Mucosa of descending colon (tissue), 3 donors: ENCODE measurements around the gene G0S2. TPM values are rescaled to one million over a fixed set of nuclear protein-coding genes. Genes with fewer than 3 reads are reported as not detected.
A peak's percentile ranks its signal among the peaks of the same experiment; 100 is the strongest.

Source experiments
- ATAC-seq: fragments of 200-7000 bp; cut with Tn5 transposase; one replicate; pipeline ENCODE4 v1.9.1; 2020; ENCODE audit warnings: mild to moderate bottlenecking, moderate library complexity
- DNase-seq, 3 donors: peaks; one replicate each; pipeline ENCODE4 v3.0.0-alpha.2; 2020
- H3K36me3 ChIP-seq: fragments of 200-600 bp; one replicate; pipeline ENCODE4 v1.8.0; 2021; ENCODE audit warnings: low read depth, mild to moderate bottlenecking
- H3K4me1 ChIP-seq: fragments of 200-600 bp; one replicate; pipeline ENCODE4 v1.8.0; 2021; ENCODE audit warnings: low read depth, mild to moderate bottlenecking
- H3K4me3 ChIP-seq: fragments of 200-600 bp; one replicate; pipeline ENCODE4 v1.8.0; 2021; ENCODE audit warnings: mild to moderate bottlenecking
- H3K9me3 ChIP-seq: fragments of 200-600 bp; one replicate; pipeline ENCODE4 v1.8.0; 2021; ENCODE audit warnings: mild to moderate bottlenecking
- intact Hi-C, 2 donors: fragments of 100-400 bp; cut with DNase I in 1 of 2; cut with micrococcal nuclease in 1 of 2; formaldehyde crosslinking; loops; one replicate each; pipeline versions ENCODE4 v1.11.0 to v1.11.1; 2022; cut with DNase I, micrococcal nuclease
- total RNA-seq, 3 donors: library from RNA; stranded (reverse); fragmentation: NEBNext Ultra II Directional in 2 of 3; extraction: Animal tissue kit (Norgen Biotek cat#: 25700) in 2 of 3; gene quantifications; one replicate each; pipeline versions ENCODE4 v1.2.1 to v1.2.4, GENCODE V29; 2021 to 2023
- TF ChIP-seq, protein P1 (sequence below): fragments of 200-600 bp; IDR thresholded peaks from one replicate; pipeline ENCODE4 v1.8.0; 2022; ENCODE audit warnings: antibody characterized with exemption, mild to moderate bottlenecking
- donor health status: DM: no; HTN: no; CAD: no; lungs with moderate emphysema.
- donor health status: DM: no; HTN: no; CAD: no.
- donor health status: DM: no; HTN: yes; CAD: no.

G0S2 gene
- total RNA-seq, 3 donors from 2014 or later: 5.8 to 13.5 (median 9.0) TPM

DNA sequence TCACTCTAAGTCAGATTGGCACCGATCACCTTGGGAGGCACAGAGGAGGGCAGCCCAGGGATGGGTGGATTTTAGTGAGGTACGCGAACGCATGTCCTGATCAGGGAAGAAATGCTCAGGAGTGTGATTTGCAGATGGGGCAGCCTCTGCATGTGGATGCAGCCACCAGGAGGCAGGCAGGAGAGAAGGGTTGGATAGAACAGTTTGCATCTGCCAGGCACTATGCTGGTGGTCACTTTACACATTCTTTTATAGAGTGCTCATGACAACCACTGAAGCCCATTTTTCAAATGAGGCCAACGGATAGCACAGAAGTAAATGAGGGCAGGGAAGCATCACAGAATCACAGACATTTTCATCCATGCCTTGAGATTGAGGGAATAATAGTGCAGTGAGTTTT is 28.7 kb upstream of the G0S2 start:
- Histone ChIP-seq H3K36me3 (no peaks in the 10 kb centered on the region), H3K9me3 (no peaks in the 10 kb centered on the region), H3K4me1 (peaks cover 63% of the 10 kb centered on the region), H3K4me3 (no peak overlapping the region)
- intact Hi-C loops: no loop called here
- TF ChIP-seq, protein P1, sequence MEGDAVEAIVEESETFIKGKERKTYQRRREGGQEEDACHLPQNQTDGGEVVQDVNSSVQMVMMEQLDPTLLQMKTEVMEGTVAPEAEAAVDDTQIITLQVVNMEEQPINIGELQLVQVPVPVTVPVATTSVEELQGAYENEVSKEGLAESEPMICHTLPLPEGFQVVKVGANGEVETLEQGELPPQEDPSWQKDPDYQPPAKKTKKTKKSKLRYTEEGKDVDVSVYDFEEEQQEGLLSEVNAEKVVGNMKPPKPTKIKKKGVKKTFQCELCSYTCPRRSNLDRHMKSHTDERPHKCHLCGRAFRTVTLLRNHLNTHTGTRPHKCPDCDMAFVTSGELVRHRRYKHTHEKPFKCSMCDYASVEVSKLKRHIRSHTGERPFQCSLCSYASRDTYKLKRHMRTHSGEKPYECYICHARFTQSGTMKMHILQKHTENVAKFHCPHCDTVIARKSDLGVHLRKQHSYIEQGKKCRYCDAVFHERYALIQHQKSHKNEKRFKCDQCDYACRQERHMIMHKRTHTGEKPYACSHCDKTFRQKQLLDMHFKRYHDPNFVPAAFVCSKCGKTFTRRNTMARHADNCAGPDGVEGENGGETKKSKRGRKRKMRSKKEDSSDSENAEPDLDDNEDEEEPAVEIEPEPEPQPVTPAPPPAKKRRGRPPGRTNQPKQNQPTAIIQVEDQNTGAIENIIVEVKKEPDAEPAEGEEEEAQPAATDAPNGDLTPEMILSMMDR: no peak
- no peak for DNase-seq
- ATAC-seq: no peak

DNA sequence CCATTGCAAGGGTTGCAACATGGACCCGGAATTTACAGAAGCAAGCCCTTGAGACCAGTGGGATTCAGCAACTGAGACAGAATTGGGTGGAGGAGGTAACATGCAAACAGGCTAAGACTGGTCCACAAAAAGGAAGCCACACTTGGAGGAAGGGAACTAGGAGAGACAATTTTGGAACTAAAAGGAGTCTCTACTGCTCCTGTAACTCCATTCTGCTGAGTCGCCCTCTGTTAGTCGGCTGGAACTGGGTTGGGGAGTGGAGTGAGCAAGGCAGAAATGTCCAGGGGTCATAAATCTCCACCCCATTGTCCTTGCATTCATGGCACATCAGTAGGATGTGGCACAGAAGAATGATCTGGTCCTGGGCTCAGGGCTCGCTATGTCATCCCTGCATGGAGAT is 28.1 kb upstream of the G0S2 start:
- intact Hi-C loops: no loop called here
- Histone ChIP-seq H3K4me3 (no peak overlapping the region), H3K9me3 (no peaks in the 10 kb centered on the region), H3K4me1 (peaks cover 59% of the 10 kb centered on the region), H3K36me3 (no peaks in the 10 kb centered on the region)
- ATAC-seq: no peak
- DNase-seq: no peak
- TF ChIP-seq, protein P1: no peak

DNA sequence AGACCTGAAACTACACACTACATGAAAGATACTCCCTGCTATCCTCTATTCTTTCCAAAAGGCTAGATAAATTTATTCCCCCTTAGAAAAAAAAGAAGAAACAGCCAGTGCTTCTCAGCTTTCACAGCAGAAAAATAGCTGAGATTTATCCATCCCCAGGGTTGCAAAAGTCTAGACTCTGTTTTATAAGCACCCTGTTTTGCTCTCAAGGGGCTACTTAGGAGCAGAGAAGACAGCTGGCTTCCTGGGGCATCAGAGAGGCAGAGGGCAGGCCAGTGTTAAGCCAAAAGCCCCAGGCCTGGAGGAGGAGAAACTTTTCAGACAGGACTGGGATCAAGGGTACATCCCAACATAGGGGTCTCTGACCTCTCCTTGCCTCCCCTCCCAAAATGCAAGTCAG is 26.9 kb upstream of the G0S2 start:
- TF ChIP-seq, protein P1: no peak
- DNase-seq (no peak), ATAC-seq (no peak)
- Histone ChIP-seq H3K9me3 (no peaks in the 10 kb centered on the region), H3K4me3 (no peak overlapping the region), H3K36me3 (no peaks in the 10 kb centered on the region), H3K4me1 (peaks cover 59% of the 10 kb centered on the region)
- intact Hi-C loops: no loop called here

DNA sequence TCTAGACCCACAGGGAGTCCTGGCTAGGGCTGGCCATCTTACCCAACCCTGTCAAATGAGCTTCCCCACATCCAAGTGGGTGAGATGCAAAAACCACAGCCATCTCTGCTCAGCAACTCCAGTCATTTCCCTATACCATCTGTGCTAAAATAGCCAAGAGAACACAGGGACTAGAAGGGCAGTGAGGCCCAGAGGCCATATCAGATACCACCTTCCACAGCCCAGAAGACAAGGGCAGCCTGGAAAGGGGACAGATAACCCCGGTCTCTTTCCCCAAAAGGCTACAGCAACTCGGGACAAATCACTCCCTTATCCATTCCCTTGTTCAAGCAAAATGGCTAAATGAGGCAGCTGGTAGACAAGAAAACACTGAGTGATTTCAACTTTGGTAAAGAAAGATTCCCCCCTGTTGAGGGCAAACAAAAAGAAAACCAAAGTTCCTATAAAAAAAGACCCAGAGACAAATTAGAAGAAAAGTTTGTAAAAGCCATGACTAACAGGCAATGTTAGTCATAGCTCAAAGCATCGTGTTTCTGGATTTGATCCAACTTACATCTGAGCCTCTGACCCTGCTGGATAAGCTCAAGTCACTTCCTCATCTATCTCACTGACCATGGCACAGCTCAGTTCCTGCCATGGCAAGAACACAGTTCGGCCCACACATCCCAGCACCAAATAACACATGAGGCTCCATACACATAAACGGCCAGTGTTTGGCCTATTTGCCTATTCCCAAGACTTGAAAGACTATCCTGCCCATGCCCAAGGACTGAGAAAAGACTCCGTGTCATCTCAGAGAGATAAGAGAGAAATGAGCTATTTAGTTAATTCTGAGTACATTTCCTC is 26.1 kb upstream of the G0S2 start:
- DNase-seq: peak in 1 of 3 donors; percentile 38
- peaks cover 59% of the 10 kb centered on the region for H3K4me1 ChIP-seq
- H3K4me3 ChIP-seq: no peak overlapping the region
- no peaks in the 10 kb centered on the region for H3K9me3 ChIP-seq
- H3K36me3 ChIP-seq: no peaks in the 10 kb centered on the region
- intact Hi-C loops: no loop called here
- ATAC-seq: peak; percentile 43
- TF ChIP-seq, protein P1: no peak

DNA sequence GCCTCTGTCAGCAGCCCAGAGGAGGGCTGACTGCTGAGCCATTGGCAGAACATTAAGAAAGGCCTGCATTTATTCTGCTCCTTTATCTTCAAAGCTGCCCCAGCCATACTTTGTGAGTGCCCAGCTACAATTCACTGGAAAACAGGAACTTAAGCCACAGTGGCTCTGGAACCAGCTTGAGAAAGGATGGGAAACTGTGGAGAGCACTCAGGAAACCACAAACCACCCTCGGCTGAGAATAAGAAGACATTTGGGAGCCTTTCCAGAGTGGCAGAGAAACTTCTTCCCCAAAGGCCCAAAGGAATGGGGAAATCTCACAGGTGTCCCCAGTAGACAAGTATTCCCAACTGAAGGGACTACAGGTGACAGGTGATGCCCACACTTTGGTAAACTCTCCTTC is 24.8 kb upstream of the G0S2 start:
- Histone ChIP-seq H3K4me3 (no peak overlapping the region), H3K4me1 (peaks cover 63% of the 10 kb centered on the region), H3K9me3 (no peaks in the 10 kb centered on the region), H3K36me3 (no peaks in the 10 kb centered on the region)
- ATAC-seq (no peak), DNase-seq (peak in 1 of 3 donors; percentile 28)
- TF ChIP-seq, protein P1: no peak
- intact Hi-C loops: no loop called here
